ENCODE results near the gene ATP5ME. TPM values are rescaled to one million over a fixed set of nuclear protein-coding genes. Genes with fewer than 3 reads are reported as not detected.
"Not testable (repeated sequence)": the region's sequence is repeated elsewhere in the genome, so short reads cannot be mapped to it uniquely, and the experiment has no call there.

Gene ATP5ME
- polyA plus RNA-seq (ENCODE audit: insufficient read length in 3 of 3) = 100 to 1,000 TPM; 272 to 299 (median 298) TPM

- DNase-seq (ENCODE audit: low read depth in 3 of 3, low spot score in 2 of 3) = peak; percentile 91 to 97 (median 92)
Measured at GRCh38 chr4:674172-675035, at the start of gene ATP5ME, which contains the start of gene MYL5. TSS of gene ATP5ME (minus strand) at chr4:674276. CDS start at chr4:674247, 29 bp downstream. TSS of gene MYL5 (plus strand) at chr4:674542. CDS start at chr4:678027, 3,485 bp downstream.

- DNase-seq (ENCODE audit: low read depth in 3 of 3, low spot score in 2 of 3) = no peak
Measured at GRCh38 chr4:722851-723360, 48.8 kb upstream of the ATP5ME start.

- no peak for DNase-seq (ENCODE audit: low read depth in 3 of 3, low spot score in 2 of 3)
Measured at GRCh38 chr4:722169-722725, 48.2 kb upstream of the ATP5ME start.

- DNase-seq (ENCODE audit: low read depth in 3 of 3, low spot score in 2 of 3) = no peak
Measured at GRCh38 chr4:721261-722168, 47.4 kb upstream of the ATP5ME start.

- no peak for DNase-seq (ENCODE audit: low read depth in 3 of 3, low spot score in 2 of 3)
Measured at GRCh38 chr4:720111-720860, 46.2 kb upstream of the ATP5ME start.

GRCh38 chr4:718460-718859 lies 44.4 kb upstream of the ATP5ME start:
- DNase-seq (ENCODE audit: low read depth in 3 of 3, low spot score in 2 of 3) = no peak

- DNase-seq (ENCODE audit: low read depth in 3 of 3, low spot score in 2 of 3) = no peak
Measured at GRCh38 chr4:717601-718320, 43.7 kb upstream of the ATP5ME start.

- no peak for DNase-seq (ENCODE audit: low read depth in 3 of 3, low spot score in 2 of 3)
Measured at GRCh38 chr4:714087-714486, 40.0 kb upstream of the ATP5ME start.

- no peak for DNase-seq (ENCODE audit: low read depth in 3 of 3, low spot score in 2 of 3)
Measured at GRCh38 chr4:712916-713632, 39.0 kb upstream of the ATP5ME start.

GRCh38 chr4:712093-712492 lies 38.0 kb upstream of the ATP5ME start:
- no peak for DNase-seq (ENCODE audit: low read depth in 3 of 3, low spot score in 2 of 3)

- no peak for DNase-seq (ENCODE audit: low read depth in 3 of 3, low spot score in 2 of 3)
Measured at GRCh38 chr4:710916-711315, 36.8 kb upstream of the ATP5ME start.

GRCh38 chr4:710116-710515 lies 36.0 kb upstream of the ATP5ME start:
- DNase-seq (ENCODE audit: low read depth in 3 of 3, low spot score in 2 of 3) = no peak

GRCh38 chr4:709348-709747 lies 35.3 kb upstream of the ATP5ME start:
- no peak for DNase-seq (ENCODE audit: low read depth in 3 of 3, low spot score in 2 of 3)

GRCh38 chr4:708631-708933 lies 34.5 kb upstream of the ATP5ME start:
- DNase-seq (ENCODE audit: low read depth in 3 of 3, low spot score in 2 of 3) = no peak

GRCh38 chr4:707929-708630 lies 34.0 kb upstream of the ATP5ME start:
- no peak for DNase-seq (ENCODE audit: low read depth in 3 of 3, low spot score in 2 of 3)

- DNase-seq (ENCODE audit: low read depth in 3 of 3, low spot score in 2 of 3) = no peak
Measured at GRCh38 chr4:706834-707598, 32.9 kb upstream of the ATP5ME start.

GRCh38 chr4:706083-706633 lies 32.1 kb upstream of the ATP5ME start:
- DNase-seq (ENCODE audit: low read depth in 3 of 3, low spot score in 2 of 3) = not testable (repeated sequence)

Data from right renal cortex interstitium (tissue), 3 donors.